Body of pancreas (tissue), 4 donors: Measurements from ENCODE around the gene KRT86.

Source experiments
- CTCF ChIP-seq, 7 experiments: fragments of 450-650 bp in 4 of 7; fragments of 200-600 bp in 3 of 7; sonication (generic) in 3 of 7; IDR thresholded peaks; one replicate each; pipeline ENCODE4 v1.5.1; 2016 to 2019; ENCODE audit warnings: antibody characterized with exemption in 7 of 7
- POLR2A ChIP-seq, 3 donors: fragments of 450-650 bp; IDR thresholded peaks; one replicate each; pipeline ENCODE4 v1.6.1; 2016; ENCODE audit warnings: antibody characterized with exemption in 3 of 3, mild to moderate bottlenecking in 2 of 3

- no peak for TF ChIP-seq POLR2A (IDR thresholded peaks at IDR 0.05)
- TF ChIP-seq CTCF (IDR thresholded peaks at IDR 0.05) = no peak
Measured at GRCh38 chr12:52249511-52250047, 24.9 kb upstream of the KRT86 start.
